ENCODE measurements around the gene STEAP1.
A peak's percentile ranks its signal among the peaks of the same experiment; 100 is the strongest.
"Not testable (repeated sequence)": the region's sequence is repeated elsewhere in the genome, so short reads cannot be mapped to it uniquely, and the experiment has no call there.

Gene STEAP1

DNA sequence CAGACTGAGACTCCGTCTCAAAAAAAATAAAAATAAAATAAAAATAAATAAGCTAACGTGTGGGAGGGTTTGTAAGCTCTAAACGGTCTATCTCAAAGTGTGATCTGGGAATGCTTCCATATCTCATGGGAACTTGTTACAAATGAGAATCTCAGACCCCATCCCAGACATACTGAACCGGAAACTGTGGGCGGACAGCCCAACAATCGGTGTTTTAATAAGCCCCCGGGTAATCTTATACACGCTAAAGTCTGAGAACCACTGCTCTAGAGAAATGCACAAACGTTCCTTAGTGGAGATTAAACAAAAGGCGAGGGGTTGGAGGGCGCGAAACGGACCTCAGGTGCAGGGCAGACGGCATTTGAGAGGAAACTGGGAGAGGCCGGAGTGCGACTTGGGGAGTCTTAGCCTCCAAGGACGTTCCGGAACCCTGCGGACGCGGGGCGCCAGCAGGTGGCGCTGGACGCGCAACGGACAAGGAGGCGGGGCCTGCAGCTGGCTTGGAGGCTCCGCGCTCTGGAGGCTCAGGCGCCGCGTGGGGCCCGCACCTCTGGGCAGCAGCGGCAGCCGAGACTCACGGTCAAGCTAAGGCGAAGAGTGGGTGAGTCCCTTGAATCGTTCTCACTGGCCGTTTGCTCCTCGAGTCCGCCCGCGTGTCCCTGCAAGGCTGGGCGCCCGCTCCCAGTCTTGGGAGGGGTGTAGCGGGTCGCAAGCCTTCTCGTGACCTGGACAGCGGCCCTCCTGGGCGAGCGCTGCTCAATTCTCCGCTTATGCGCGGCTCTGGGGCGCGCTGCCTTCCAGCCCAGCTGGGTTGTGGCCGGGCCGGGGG, at the start of gene STEAP1:
Gene STEAP1, plus strand, starts transcription at position 527 of the 829 bp plus-strand sequence. CDS start 5,320 bp downstream, outside the sequence.
- DNase-seq (ENCODE audit: low read depth in 2 of 3, low spot score in 2 of 3), result peak; percentile 64 to 87 (median 75)

DNA sequence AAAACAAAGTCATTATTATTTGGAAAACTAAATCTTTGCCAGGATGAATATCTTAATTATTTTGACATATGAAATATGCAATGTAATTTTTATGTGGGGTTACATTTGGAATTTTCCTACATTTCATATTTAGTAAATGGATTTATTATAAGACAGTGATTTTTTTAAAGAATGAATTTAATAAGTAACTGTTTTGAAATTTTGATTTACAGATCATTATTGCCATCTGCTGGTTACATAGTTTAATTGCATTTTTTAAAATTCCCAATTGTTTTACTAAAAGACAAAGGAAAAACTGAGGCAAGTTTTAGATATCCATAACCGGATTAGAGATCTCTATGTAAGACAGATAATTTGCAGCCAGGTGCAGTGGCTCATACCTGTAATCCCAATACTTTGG, 39.3 kb upstream of the STEAP1 start:
- DNase-seq (ENCODE audit: low read depth in 2 of 3, low spot score in 2 of 3), result not testable (repeated sequence)

DNA sequence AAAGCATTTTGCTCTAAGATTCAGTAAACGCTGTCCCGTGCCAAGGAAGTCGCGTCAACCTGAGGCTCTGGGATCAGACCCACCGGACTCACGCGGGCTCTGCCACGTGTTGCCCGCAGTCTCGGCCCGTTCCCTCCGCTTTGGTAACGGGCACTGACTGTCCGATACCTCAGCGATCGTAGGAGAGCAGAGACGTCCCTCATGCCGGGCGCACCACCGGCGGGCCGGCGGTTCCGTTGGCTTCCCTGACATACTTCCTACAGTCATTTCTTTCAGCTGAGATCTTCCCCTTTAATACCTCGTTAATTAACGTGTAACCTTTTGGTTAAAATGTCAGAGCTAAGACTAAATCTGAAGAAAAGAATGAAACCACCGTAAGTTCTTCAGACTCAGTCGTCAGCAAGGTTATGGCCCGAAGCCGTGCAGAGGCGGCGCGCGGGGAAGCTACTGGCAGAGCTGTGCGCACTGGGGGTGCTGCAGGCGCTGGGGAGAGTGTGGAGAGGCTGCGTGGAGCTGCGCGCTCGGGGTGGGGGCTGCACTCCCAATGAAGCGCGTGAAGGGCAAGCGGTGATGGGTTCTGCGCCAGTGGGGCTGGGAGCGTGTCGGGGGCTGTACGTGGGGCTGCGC, 35.6 kb upstream of the STEAP1 start:
- DNase-seq (ENCODE audit: low read depth in 2 of 3, low spot score in 2 of 3), result not testable (repeated sequence)

DNA sequence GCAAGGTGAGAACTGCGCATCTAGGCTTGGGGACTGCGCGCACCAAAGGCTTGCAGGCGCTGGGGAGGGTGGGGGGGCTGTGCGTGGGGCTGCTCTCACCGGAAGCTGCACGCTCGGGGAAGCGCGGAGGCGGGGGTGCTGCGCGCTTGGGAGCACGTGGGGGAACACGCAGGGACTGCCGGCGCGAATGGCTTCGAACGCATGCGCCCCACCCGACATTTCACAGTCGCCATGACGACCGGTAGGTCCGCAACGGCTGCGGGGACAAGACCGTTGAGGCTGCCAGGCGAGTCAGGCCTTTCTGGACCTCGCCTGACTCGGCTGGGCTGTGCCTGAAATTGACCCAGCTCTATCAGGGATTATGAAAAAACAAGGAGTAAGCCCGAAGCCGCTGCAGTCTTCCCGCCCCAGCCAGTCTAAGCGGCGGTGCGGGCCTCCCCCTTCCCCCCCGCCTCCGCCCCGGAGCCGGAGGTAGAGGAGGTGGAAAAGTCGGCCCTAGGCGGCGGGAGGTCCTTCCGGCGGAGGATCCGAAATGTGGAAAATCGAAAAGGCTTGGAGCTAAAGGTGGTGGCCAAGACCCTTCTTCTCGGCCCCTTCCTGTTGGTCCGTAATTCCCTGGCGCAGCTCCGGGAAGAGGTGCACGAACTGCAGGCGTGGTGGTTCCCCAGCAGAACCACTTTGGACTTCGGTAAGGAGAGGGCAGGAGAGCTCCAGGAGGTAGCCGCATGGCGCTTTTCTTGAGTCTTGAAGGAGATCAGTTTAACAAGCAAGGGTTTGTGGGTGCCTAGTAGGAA, 34.9 kb upstream of the STEAP1 start:
- no peak for DNase-seq (ENCODE audit: low read depth in 2 of 3, low spot score in 2 of 3)

DNA sequence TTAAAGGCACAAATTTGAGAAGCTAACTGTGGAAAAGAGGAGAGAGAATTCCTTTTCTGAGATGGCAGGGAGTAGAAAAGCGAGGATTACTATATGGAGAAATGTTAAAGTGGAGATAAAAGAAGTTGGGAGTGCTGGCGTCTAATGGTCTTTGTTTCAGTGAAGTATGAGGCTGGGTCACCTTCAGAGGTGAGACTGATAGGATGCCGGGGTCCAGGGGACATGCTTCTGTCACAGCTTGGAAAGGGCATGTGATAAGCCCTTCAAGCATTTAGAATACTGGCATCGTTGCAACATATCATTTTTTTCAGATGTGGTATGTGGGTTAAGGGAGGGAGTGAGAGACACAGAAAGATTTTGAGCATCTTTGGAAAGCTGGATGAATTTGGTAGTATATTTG, 34.1 kb upstream of the STEAP1 start:
- DNase-seq (ENCODE audit: low read depth in 2 of 3, low spot score in 2 of 3), result not testable (repeated sequence)

DNA sequence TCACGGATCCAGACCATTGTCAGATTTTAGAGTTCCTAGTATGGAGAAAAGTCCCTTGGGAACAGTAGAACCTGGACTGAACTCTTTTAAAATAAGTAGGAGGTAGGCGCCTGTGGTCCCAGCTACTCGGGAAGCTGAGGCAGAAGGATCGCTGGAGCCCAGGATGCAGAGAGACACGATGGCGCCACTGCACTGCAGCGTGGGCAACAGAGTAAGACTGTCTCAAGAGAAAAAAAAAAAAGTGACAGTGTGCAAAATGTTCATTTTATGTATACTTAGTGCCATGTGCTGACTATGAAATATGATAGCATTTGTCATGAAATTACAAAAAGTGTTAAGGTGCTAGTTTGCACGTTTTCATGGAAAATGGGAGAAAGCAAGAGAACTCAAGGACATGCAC, 22.5 kb upstream of the STEAP1 start:
- not testable (repeated sequence) for DNase-seq (ENCODE audit: low read depth in 2 of 3, low spot score in 2 of 3)

DNA sequence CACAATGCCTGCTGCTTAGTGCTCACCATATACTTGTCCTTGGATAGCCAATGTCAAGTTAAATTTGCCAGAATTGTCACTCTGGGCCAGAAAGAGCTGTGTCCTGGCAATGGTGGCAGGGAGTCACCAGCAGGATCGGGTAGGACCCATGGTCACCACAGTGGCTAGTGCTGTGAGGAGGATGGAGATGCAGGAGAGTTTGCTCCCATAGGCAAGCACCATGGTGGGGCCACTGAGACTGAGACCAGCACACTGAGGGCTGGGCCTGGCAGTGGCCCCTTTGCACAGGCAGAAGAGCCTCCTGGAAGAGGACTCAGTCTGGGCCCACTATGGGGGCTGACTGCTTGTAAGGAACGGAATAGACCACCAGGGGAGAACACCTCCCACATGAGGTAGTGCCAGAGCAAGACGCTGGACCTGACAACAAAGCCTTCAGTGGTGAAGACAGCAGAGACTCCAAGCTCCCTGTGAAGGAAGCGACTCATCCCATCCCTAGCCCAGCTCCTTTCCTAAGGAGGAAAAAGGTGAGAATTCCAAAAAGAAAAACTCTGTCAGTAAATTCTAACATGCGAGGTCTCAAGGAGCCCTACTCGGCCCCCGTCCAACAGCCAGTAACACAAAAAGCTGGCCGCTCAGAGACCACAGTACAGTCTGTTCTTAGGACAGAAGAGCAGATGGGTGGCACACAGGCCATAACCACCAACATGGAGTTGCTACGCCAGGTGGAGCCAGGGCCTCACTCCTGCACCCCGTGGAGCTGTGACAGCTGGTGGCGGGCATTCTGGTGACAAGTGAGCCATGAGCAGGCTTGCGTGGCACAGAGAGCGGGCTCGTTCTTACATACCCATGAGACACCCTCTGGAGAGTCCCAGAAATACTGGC, 6.9 kb upstream of the STEAP1 start:
- not testable (repeated sequence) for DNase-seq (ENCODE audit: low read depth in 2 of 3, low spot score in 2 of 3)

DNA sequence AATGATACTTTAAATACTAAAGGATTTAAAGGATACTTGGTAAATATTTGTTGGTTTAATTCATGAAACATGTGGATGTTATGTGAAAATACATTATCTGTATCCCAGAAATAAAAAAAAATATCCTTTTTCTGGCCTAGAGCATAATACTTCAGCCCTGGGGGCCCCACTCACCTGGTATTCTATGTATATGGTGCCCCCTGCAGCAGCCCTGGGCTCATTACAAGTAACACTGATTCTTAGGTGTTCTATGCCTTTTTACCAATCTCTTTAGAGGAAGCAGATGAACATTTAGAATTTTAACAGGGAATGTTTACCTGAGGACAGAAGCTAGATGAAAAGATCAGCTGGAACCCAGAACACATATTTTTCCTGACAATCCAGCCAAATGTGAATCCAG, 4.8 kb upstream of the STEAP1 start:
- DNase-seq (ENCODE audit: low read depth in 2 of 3, low spot score in 2 of 3), result not testable (repeated sequence)

DNA sequence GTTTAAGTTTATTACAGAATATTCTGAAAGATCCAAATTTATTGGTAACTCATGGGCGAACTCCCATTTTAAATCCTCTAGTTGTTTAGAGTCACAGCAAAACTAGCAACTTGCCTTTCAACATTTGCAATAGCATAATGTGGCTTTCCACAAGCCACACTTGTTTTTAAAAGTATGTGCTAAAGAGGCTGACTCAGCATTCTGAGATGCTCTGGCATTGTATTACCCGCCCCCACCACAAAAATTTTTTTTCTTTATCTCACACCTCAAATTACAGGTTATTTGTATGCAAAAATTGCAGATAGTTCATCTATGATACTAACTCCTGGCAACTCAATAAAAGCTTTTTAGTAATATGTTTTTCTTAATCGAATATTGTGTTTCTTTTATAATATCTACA, 2.4 kb upstream of the STEAP1 start:
- not testable (repeated sequence) for DNase-seq (ENCODE audit: low read depth in 2 of 3, low spot score in 2 of 3)

DNA sequence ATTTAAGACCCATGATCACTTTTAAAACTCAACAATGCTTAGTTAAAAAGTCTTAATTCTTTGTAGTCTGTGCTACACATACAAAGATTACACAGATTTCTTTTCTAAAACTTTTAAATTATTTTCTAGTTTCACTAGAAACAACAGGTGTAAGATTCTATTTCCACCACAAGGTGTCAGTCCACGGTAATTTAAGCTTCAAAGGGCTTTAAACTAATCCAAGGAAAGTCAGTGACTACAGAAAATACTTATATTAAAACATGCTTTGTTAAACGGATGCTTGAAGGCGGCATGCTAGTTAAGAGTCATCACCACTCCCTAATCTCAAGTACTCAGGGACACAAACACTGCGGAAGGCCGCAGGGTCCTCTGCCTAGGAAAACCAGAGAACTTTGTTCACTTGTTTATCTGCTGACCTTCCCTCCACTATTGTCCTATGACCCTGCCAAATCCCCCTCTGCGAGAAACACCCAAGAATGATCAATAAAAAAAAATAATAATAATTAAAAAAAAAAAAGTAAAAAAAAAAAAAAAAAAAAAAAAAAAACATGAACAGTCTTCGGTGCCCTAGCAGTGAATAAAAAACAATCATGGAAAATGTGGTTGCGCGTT, 1.5 kb upstream of the STEAP1 start:
- not testable (repeated sequence) for DNase-seq (ENCODE audit: low read depth in 2 of 3, low spot score in 2 of 3)

DNA sequence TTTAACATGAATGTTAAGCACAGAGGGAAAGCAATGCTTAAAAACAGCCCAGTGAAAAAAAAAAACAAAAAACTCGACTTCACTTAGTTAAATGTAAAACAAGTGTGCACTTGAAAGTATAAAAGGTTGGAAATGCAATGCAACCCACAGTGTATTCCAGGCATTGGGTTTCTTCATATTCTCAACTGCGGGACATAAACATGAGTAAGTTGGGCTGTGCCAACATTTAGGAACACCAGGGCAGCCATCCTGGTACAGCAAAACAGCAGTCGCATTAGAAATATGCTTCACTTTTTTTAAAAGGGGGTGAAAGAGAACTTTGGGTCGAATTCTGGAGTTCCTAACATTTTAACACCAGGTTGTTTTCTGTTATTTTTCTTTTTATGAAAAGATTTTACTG, 937 bp downstream of the STEAP1 start:
- no peak for DNase-seq (ENCODE audit: low read depth in 2 of 3, low spot score in 2 of 3)

DNA sequence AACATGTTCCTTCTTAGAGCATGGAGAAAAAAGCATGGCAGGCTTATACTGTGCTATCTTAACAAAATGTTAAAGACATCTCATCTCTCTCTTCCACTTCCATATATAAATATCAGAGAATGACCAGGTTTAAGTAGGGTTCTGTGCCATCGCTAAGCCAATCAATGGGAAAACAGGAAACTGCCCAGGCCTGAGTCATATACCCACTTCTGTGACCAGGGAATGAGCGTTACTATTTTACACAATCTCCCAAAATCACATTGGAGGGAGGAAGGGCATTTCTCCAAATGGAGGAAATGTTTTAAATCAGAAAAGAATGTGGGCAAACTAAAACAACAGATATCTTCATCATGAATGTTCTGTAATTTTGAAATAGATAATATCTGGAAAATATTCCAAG, 3.1 kb downstream of the STEAP1 start:
- not testable (repeated sequence) for DNase-seq (ENCODE audit: low read depth in 2 of 3, low spot score in 2 of 3)

DNA sequence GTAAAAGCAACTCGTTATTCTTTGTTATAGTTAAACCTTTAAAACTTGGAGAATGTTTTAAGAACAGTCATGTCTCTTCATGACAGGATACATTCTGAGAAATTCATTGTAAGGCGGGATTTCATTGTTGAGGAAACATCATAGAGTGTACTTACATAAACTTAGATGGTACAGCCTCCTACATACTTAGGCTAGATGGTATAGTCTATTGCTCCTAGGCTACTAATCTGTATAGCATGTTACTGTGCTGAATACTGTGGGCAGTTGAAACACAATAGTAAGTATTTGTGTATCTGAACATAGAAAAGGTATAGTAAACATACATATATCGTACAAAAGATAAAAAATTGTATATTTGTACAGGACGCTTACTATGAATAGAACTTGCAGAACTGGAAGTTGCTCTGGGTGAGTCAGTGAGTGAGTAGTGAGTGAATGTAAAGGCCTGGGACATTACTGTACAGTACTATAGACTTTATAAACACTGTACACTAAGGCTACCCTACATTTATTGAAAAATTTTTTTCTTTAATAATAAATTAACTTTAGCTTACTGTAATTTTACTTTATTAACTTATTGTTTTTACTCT, 3.6 kb downstream of the STEAP1 start:
- not testable (repeated sequence) for DNase-seq (ENCODE audit: low read depth in 2 of 3, low spot score in 2 of 3)

DNA sequence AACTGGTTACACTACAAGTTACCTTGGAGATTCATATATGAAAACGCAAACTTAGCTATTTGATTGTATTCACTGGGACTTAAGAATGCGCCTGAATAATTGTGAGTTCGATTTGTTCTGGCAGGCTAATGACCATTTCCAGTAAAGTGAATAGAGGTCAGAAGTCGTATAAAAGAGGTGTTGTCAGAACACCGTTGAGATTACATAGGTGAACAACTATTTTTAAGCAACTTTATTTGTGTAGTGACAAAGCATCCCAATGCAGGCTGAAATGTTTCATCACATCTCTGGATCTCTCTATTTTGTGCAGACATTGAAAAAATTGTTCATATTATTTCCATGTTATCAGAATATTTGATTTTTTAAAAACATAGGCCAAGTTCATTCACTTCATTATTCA, 9.3 kb downstream of the STEAP1 start:
- no peak for DNase-seq (ENCODE audit: low read depth in 2 of 3, low spot score in 2 of 3)

DNA sequence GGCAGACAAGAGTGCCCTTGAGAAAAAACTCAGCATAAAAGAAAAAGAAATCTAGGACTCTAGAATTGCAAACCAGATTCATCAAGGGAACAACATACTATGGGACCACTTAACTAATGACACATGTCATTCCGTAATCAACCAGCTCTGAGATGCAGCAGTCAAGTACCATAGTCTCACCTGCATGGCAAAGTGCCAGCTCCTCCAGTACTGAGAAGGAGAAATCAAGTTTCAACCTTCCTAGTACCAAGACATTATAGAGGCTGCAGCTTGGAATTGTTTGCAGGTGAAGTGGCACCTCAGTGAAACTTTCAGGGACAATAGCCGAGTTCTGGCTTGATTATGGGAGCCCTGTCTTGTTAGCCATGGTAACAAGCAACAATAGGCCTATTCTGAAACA, 11.5 kb downstream of the STEAP1 start:
- DNase-seq (ENCODE audit: low read depth in 2 of 3, low spot score in 2 of 3), result no peak

DNA sequence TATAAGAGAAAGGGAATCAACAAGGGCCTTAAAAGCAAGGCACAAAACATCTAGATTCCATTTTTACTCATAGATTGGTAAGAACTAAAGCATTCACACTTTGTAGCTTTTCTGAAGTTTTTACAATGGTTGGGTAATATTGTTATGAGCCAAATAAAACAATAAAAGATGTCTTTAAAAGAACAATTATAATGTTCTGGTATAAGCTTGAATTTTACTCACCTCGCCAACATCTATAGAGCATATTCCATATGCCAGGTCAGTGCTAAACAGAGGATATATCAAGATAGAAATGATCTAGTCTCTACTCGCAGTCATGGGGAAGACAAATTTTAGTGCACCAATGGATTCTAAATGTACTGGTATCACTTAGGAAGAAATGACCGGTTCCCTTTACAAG, 11.9 kb downstream of the STEAP1 start:
- no peak for DNase-seq (ENCODE audit: low read depth in 2 of 3, low spot score in 2 of 3)

DNA sequence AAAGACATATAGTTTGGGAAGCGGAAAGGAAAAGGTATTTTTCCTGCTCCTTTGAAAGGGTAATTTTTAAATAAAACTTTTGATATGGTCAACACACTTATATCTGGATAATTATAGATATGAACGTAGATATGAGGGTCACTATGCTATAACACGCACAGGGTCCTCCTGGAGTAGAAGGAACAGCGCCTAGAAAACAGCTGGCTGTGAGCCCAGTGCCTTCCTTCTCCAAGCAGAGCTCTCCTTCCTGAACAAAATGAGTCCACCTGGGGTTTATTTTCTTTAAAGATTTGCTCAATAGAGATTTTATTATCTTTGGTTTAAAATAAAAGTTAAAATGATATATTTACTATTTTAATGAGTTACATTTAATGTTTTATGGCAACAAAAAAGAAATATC, 13.1 kb downstream of the STEAP1 start:
- no peak for DNase-seq (ENCODE audit: low read depth in 2 of 3, low spot score in 2 of 3)

DNA sequence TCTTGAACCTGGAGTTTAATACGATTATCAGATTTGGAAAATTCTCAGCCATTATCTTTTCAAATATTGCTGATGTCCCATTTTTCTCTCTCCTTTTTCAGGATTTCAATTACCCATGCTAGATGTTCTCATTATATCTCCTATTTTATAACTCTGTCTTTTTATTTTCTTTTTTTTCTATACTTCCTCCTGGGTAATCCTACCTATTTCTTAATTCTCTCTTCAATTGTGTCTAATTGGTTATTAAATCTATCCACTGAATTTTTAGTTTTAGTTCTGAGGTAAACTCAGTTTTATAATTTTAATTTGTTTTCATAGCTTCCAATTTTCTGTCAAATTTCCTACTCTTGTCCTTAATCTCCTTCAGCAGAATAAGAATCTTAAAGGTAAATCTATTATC, 15.6 kb downstream of the STEAP1 start:
- no peak for DNase-seq (ENCODE audit: low read depth in 2 of 3, low spot score in 2 of 3)

DNA sequence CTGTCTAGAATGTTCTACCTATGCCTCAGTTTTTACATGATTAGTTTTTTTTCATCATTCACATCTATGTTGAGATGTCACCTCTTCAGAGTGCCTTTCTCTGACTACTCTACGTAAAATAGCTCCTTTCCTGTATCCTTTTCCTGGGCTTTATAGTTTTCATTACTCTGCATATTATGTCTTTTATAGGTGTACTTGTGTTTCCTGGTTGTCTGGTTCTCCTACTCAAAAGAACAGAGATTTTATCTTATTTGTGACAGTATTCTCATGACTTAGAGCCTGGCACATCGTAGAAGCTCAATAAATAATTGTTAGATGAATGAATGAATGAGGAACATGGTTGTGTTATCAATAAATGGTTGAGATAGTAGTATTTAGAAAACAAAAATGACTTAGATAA, 17.9 kb downstream of the STEAP1 start:
- no peak for DNase-seq (ENCODE audit: low read depth in 2 of 3, low spot score in 2 of 3)

DNA sequence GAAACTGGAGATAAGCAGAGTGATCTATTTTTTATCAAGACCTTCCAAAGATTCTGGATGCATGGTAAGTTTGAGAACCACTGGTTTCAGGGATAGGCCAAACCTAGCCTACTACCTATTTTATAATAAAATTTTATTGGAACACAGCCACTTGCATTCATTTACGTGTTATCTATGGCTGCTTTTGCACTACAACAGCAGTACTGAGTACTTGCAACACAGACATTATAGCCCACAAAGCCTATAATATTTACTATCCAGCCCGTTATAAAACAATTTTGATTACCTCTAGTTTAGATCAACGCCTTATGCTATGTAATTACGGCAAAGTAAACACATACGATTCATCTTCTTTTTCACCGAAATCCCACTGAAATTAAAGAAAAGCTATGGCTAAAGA, 18.4 kb downstream of the STEAP1 start:
- no peak for DNase-seq (ENCODE audit: low read depth in 2 of 3, low spot score in 2 of 3)
